Stimulated activated CD8-positive, alpha-beta memory T cell treated with anti-CD3 and anti-CD28 coated beads, Interleukin-12 subunit alpha, Interleukin-12 subunit beta, amount 100 ng/mL, for 24 hours (primary cell): ENCODE results near the gene SLAMF1.

Source experiments
- DNase-seq: peaks from one replicate; pipeline ENCODE4 v3.0.0-alpha.2; 2020; ENCODE audit errors: extremely low read depth

Gene SLAMF1

DNA sequence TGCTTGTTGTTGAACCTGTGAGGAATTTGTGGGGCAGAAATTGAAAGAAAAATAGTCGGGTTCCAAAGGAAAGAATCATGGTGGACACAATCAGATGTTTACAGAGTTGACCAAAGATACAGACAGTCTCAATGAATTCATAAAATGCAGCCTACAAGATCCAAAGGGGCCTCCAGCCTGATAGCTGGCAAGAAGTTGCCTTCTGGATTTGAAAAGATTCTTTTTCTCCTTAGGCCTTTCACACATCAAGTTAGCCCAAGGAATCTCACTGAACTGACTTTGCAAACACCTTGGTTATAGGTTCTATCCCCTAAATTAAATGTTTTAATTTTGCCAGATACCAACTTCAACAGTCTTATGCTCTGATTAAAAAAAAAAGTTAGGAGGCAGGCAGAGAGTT is 21.5 kb downstream of the SLAMF1 start:
- no peak for DNase-seq

DNA sequence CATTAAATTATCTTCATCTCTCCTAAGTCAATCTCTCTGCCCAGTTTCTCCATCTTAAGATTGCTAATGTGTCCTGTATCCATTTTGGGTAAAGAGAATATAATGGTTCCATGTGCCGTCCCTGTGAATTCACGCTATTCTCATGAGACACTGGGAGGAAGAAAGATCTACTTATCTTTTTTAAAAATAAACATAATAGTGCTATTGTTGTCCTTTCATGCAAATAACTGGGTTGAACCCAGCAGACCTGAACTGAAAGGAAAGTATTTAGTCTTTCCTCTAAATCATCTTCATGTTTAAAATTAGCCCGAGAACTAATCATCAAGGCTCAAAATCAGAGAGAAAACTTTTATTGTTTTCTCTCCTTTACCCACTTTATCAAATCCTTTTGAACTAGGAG is 22.4 kb downstream of the SLAMF1 start:
- no peak for DNase-seq

DNA sequence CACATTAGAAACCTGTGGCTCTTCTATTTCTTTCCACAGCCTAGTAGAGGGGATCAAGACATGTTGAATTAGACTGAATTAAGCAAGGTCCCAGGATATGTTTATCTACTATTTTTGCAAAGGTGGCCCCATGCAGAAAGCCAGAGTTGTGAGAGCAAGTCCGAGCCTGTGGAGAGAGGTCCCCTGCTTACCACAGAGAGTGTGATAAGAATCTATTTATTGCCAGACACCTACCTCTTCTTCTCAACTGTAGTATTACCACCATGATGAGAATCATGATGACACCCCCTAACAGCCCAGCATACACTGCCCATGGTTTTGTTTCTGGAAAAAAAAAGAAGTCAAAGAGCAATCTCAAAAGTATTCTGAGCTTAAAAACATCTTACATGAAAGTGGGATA is 23.0 kb downstream of the SLAMF1 start:
- DNase-seq = no peak

DNA sequence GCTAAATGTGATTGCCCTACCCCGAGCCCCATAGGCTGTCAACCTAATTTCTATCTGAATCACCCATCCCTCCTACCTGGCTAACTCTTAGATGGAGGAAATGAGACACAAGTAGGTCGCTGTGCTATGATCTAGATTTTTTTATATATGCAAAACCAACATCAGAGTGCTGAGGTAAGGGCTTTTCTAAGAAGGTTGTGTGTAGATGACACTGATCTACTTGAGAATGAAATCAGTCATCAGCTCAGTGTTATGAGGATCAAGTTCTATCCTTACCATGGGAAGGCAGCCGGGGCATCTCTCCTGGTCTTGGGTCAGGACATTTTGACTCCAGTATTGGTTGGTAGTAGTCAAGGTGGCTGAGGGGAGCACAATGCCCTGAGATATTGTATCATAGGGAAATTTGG is 23.6 kb downstream of the SLAMF1 start:
- DNase-seq = no peak

DNA sequence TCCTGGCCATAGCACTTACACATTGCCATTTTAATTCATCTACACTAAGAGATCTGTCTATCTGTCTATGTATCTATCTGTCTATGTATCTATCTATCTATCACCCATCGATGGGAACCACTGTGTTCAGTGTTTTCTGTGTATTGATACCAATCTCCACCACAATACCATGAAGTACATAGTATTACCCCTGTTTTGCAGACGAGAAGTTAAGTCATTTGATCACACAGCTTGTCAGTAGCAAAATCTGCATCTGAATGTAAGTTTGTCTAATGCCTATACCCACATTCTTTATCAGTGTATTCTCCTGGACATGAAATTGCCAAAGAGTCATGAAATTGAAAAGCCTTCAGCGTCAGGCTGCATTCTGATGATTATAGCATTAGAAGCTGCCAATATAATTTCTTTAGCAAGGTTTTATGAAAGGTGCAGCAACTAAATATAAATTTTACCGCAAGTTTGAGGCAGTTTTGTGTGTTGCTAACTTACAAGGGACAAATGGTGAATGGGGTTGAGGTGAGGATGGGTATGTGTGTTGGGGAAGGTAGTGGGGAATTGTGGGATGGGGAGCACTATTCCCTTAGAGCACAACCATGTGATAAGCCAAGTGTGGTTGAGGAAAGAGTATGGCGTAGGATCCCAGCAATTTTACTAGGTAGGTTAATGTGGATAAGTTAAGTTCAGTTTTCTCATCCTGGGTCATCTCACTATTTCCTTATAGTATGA is 24.2 kb downstream of the SLAMF1 start:
- no peak for DNase-seq

DNA sequence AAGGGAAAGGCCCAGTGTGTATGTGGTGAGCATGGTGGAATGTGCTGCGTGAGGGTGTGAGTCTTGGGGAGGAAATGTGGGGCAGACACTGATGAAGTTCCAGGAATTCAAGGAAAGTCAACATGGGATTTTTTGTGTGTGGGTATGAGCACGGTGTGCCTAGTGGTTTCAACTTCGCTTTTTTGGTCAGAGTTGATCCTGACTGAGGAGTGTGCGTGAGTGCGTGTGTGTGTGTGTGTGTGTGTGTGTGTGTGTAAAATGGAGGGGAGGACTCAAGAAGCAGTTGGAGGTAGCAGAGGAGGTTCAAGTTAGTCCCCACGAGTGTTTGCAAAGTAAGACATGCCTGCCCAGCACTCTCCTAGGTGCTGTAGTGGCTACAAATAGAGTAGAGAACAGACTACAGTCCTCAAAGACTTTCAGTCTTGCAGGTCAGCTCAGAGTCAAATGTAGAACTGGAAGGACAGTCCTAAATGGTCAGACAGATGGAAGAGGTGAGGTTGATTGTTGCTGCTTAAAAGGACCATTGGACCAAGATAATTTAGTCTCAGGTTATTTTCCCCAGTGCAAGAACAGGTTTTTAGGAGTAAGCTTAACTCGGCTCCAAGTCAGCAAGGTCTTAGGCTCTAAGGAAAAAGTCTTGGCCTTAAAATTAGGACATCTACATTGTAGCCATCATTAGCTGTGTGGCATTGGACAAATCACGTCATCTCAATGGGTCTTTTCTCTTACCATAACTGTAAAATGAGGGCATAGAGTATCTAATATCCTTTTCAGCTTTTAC is 25.0 kb downstream of the SLAMF1 start:
- no peak for DNase-seq

DNA sequence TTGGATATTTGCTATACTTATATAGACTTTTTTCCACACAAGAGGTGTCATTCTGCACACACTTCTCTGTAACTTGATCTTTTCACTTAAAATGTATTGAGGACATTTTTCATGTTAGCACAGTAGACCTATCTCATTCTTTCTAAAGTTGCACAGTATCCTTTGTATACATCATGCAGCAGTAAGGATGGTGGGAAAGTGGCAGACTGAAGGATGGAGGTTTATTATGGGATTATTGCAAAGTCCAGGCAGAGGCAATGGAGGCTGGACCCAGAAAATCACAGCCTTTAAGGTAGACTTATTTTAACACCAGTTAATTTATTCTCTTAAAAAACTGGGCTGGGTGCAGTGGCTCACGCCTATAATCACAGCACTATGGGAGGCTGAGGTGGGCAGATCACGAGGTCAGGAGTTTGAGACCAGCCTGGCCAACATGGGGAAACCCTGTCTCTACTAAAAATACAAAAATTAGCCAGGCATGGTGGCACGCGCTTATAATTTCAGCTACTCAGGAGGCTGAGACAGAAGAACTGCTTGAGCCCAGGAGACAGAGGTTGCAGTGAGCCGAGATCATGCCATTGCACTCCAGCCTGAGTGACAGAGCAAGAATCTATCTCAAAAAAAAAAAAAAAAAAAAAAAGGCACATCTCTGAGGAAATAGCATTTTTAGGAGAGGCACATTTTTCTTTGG is 25.8 kb downstream of the SLAMF1 start:
- DNase-seq = no peak

DNA sequence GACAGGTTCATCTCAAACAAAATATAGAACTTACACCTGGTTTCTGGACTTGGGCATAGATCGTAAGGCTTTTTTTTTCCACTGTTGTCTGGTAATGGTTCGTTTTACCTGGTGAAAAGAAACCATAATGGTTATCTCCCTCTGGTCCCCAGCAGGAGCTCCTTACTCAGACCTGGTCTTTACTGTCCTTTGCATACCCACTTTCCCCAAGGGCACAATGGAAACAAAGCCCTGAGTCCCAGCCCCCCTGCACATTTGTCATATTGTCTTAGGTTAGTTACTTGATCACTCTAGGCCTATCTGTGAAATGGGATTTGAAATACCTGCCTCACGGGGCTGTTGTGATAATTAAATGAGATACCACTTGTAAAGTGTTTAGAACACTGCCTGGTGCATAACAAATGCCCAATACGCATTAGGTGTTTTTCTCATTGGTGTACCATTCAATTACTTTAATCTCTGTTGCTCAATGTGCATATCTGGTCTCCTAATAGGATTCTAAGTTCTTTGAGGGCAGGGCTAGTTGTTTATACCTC is 27.0 kb downstream of the SLAMF1 start:
- DNase-seq = no peak

DNA sequence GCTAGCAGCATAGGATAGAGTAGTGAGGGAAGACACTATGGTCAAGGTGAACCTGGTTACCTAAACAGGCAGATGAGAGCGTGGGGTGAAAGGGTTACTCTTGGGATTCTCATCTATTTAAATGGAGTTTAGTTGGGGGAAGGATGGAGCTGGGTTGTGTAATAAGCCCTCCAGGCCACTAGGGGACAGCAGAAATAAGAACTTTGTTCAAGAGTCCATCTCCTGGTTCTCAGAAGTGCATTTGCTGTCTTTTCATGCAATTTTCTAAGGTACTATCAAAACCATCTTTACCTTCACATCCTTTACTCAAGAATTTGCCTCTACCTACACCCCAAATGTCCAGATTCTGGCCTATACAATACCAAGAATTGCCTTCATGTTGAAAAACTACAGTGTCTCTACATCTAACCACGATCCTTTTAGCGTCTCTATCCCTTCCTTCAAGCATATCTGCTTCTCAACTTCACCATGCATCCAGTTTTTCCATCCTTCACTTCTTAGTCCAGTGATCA is 28.0 kb downstream of the SLAMF1 start:
- DNase-seq = no peak

DNA sequence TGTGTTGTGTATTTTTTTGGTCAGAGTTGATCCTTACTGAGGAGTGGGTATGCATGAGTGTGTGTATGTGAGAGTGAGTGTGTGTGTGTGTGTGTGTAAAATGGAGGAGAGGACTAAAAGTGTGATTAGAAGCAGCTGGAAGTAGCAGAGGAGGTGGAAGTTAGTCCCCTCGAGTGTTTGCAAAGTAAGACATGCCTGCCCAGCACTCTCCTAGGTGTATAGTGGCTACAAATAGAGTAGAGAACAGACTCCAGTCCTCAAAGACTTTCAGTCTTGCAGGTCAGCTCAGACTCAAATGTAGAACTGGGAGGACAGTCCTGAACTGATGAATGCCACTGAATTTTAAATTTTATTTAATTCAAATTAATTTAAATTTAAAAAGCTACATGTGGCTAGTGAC is 28.5 kb downstream of the SLAMF1 start:
- DNase-seq = no peak

DNA sequence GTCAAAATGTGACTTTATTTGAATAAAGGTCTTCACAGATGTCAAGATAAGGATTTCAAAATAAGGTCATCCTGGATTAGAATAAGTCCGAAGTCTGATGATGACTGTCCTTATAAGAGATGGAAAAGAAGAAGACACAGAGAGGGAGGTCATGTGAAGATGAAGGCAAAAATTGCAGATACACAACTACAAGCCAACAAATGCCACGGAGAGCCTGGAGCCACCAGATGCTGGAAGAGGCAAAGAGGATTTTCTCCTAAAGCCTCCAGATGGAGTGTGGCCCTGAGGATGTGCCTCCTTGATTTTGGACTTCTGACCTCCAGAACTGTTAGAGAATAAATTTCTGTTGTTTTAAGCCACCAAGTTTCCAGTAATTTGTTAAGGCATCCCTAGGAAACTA is 31.2 kb downstream of the SLAMF1 start:
- DNase-seq = no peak

DNA sequence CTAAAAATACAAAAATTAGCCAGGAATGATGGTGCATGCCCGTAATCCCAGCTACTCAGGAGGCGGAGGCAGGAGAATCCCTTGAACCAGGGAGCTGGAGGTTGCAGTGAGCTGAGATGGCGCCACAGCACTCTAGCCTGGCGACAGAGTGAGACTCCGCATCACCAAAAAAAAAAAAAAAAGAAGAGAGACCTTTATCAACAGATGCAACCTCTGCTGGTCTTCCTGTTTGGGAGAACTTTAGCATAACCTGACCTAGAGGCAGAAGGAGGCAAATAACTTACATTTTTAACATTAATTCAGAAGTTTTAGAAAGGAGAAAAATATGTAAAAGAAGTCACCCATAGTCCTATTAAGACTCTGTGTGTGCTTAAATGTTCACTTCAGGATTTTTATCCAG is 32.4 kb downstream of the SLAMF1 start:
- no peak for DNase-seq

DNA sequence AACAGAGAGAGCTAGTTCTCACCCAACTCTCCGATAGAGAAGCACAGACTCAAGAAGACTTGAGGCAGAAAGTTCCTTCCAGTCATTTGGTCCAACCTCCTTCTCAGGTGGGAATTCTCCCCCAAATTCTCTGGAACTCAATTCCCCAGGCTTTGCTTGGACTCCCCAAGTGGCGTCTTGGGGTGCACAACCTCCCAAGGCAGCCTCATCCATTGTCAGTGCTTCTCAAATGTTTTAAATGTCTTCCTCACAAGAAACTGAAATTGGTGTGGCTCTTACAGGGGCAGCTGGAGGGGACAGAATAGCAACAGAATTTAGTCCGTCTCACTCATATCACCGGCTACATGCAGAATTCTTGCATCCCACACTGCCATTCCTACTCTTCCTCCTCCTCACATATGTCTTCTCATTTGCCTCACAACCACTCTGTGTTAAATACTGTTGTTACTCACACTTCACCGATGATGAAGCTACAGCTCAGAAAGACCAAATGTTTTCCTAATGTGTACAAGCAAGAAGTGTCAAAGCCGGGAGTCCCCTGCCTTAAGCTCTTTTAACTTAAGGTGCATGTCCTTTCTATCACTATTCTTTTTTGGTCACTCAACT is 34.1 kb downstream of the SLAMF1 start:
- DNase-seq = no peak

DNA sequence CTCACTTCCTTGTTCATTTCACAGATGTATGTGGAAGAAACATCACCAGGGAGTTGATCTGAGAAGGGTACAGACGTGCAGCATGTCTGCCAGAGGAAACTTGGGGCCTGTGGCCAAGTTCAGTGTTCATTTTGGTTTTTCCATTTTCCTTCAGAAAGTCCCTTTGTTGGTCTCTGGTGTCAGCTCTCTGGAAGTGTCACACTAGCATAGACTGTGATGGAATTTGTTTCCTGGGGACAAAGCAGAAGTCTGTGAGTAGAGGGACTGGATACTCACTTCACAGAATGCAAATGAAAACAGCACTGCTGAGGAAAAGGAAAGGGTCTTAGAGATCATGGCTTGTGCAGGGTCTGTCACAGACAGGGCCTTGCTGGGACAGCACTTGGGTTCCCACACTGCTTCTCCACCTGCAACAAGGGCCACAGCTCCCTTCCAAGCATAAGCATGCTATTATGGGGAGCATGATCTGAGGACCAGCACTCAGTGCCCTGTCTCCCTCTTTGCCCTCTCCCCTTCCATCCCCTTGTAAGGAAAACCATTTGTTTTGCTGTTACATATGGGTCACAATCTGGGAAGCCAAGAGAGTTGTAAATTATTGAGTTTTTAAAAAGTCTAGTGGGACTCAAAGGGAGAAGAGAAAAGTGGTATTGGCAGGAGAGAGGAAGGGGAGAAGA is 36.1 kb downstream of the SLAMF1 start:
- DNase-seq = no peak

DNA sequence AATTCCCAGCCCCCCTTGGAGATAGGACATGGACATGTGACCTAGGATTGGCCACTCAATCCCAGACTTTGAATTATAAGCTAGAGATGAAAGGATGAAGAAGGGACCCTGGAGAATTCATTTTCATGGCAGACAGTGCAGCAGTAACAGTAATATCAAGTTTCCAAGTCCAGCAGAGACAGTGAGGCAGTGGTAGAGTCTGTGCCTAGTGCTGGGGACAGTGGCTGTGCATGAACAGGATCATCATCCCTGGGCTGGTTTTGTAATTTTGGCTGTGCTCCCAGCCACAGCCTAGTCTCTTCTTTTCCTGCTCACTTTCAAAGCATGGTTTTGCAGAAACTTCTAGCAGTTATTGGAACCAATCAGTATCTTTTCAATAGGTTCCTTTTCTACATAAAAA is 37.9 kb downstream of the SLAMF1 start:
- no peak for DNase-seq

DNA sequence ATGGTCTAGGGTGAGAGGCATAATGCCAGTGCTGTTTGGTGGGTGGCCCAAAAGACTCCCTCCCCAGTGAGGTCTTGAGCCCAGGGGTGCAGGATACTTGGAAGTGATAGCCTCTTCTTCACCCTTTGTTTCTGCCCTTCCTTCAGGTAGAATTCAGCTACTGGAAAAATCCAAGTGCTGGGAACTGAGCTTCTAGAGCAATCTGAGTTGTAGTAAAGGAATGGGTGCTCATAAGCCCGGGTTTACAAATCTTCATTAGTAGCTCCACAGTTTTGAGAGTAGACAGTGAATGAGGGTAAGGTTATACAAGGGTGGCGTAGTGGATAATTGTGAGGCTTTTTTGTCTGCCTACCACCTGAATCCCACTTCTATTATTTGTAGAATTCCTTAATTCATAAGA is 38.3 kb downstream of the SLAMF1 start:
- no peak for DNase-seq

DNA sequence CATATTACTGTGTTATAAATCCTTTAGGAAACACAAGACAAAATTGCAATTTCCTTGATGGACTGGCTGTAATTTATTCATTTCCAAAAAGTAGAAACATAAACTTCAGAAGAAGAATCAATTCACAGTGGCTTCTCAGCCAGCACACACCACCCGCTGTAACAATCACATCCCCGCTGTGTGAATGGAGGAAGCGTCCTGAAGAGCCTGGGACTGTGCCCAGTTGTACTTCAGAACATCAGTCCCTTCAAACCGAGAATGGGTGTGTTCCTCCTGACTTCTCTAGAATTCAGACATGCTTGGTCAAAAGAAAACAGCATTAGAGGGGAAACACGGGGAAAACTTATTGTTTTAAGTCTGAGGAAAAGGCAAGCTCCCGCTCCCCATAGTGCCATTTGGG is 38.8 kb downstream of the SLAMF1 start:
- DNase-seq = no peak

DNA sequence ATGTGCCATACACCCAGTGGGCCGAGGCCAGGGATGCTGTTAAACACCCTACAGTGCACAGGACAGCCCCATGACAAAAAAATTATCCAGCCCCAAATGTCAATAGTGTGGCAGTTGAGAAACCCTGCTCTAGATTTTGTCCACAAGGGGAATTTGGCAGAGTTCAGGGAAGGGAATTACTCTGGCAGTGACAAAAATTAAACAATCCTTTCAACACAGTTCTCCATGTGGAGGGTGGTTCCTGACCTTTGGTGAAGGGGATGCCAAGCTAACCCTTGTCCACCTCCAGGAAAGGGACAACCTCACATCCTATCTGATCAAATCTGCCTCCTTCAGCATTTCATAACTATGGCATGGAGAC is 39.2 kb downstream of the SLAMF1 start:
- no peak for DNase-seq

DNA sequence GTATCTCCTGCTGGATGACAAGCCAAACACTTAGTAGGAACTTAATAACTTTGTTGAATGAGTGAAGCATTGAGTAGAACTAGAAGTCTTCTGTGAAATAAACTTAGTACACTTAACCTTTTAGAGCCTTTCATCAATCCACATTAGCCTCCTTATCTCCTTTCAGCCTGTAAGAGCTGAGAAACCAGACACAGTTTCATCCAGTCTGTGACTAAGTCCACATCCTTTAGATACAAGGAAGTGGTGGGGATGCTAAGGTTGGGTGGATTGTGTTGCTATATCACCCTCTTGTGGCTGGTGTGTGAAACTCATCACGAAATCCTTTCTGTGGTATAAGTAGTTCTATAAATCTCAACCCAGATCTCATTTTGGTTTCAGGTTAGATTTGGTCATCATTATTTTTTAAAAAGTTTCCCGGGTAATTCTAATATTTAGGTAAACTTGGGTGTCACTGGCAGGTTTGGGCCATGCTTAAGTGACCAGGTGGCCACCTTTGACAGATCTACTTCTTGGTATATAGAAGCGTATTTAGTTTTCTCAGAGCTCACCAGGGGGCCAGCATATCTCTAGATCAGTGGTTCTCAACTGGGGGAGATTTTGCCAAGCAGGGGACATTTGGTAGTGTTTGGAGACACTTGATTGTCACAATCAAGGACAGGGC is 39.7 kb downstream of the SLAMF1 start:
- DNase-seq = no peak

DNA sequence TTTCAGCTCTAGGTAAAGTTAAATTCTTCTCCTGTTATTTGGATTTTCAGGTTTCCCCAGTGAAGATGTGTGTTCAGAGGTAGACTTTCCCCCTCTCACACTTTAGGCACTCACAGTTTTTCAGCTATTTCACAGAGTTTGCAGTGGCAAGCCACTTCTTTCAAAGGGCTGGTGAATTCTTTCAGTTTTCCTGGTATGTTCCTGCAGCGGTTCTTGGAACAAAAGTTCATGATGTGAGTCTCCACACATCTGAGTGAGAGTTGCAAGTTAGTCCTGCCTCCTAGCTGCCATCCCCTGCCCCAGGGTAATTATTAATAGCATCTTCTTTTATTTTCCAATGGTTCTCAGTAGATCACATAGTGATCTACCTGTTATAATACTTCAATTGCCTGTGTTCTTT is 40.2 kb downstream of the SLAMF1 start:
- DNase-seq = no peak
